Measurements from ENCODE around the gene MAPK9.

- TF ChIP-seq CTCF (conservative IDR thresholded peaks at IDR 0.05) (no peak), EZH2 (IDR thresholded peaks at IDR 0.05; ENCODE audit: low read depth) (no peak)
Measured at GRCh38 chr5:180197016-180197702, 94.7 kb downstream of the MAPK9 start.
